Activated B cell treated with CpG ODN at 0.5 μM for 24 hours (primary cell): ENCODE data around the gene CDK19. TPM values are rescaled to one million over a fixed set of nuclear protein-coding genes. Genes with fewer than 3 reads are reported as not detected.

ENCODE experiments used
- ATAC-seq: fragments of 200-7000 bp; cut with Tn5 transposase; one replicate; pipeline ENCODE4 v1.10.0; 2021; ENCODE audit warnings: low read depth, mild to moderate bottlenecking, moderate library complexity
- CTCF ChIA-PET: fragments of 350-600 bp; sonication (Branson Sonifier 250); formaldehyde crosslinking; loops from one replicate; lab custom pipeline; 2021; ENCODE audit warnings: antibody characterized with exemption; lab: Charles Lee
- POLR2A ChIA-PET: fragments of 350-600 bp; sonication (Branson Sonifier 250); formaldehyde crosslinking; loops from one replicate; lab custom pipeline; 2021; ENCODE audit warnings: antibody characterized with exemption; lab: Charles Lee
- DNase-seq: peaks from one replicate; pipeline ENCODE4 v3.0.0; 2022
- H3K27ac Mint-ChIP-seq: one replicate; pipeline ENCODE4 v1.8.0; 2020; ENCODE audit warnings: mixed read lengths
- H3K27me3 Mint-ChIP-seq: one replicate; pipeline ENCODE4 v1.8.0; 2021; ENCODE audit warnings: mixed read lengths
- H3K36me3 Mint-ChIP-seq: one replicate; pipeline ENCODE4 v1.8.0; 2021; ENCODE audit warnings: low read depth, mixed read lengths
- H3K4me1 Mint-ChIP-seq: one replicate; pipeline ENCODE4 v1.8.0; 2021; ENCODE audit warnings: mixed read lengths
- H3K4me3 Mint-ChIP-seq: one replicate; pipeline ENCODE4 v1.8.0; 2020; ENCODE audit warnings: mild to moderate bottlenecking, mixed read lengths
- H3K9me3 Mint-ChIP-seq: one replicate; pipeline ENCODE4 v1.8.0; 2020; ENCODE audit warnings: mixed read lengths
- CTCF ChIP-seq: fragments of 200-600 bp; IDR thresholded peaks from one replicate; pipeline ENCODE4 v1.8.0; 2022; ENCODE audit warnings: antibody characterized with exemption, mild to moderate bottlenecking
- intact Hi-C: fragments of 100-400 bp; cut with micrococcal nuclease; formaldehyde crosslinking; loops from one replicate; pipeline ENCODE4 v1.15.1; 2024
- total RNA-seq: library from RNA; stranded (reverse); gene quantifications from 2 replicates; pipeline ENCODE4 v1.2.3, GENCODE V29; 2022

CDK19 gene
- total RNA-seq, 1 donor from 2014 or later, result 31.1 TPM

- DNase-seq, result no peak
- no peak for TF ChIP-seq CTCF
- Mint-ChIP-seq H3K4me1 (no peaks in the 10 kb centered on the region), H3K4me3 (no peak overlapping the region), H3K36me3 (peaks cover 50% of the 10 kb centered on the region), H3K27me3 (no peaks in the 10 kb centered on the region), H3K27ac (no peak overlapping the region), H3K9me3 (no peaks in the 10 kb centered on the region)
- ChIA-PET POLR2A (no interaction called here), CTCF (no interaction called here)
- intact Hi-C loops, result no loop called here
- no peak for ATAC-seq
Observed at GRCh38 chr6:110628330-110628729, 186.9 kb downstream of the CDK19 start.

- Mint-ChIP-seq H3K4me1 (no peaks in the 10 kb centered on the region), H3K27ac (no peak overlapping the region), H3K9me3 (no peaks in the 10 kb centered on the region), H3K36me3 (peaks cover 62% of the 10 kb centered on the region), H3K4me3 (no peak overlapping the region), H3K27me3 (no peaks in the 10 kb centered on the region)
- ChIA-PET CTCF (no interaction called here), POLR2A (no interaction called here)
- DNase-seq (no peak), ATAC-seq (no peak)
- no peak for TF ChIP-seq CTCF
- intact Hi-C loops, result no loop called here
Observed at GRCh38 chr6:110626442-110626841, 188.8 kb downstream of the CDK19 start.

- CTCF ChIA-PET, result no interaction called here
- no peak for TF ChIP-seq CTCF
- no peaks in the 10 kb centered on the region for H3K9me3 Mint-ChIP-seq
- no peak for ATAC-seq
- no peak overlapping the region for H3K4me3 Mint-ChIP-seq
- DNase-seq, result no peak
- no peaks in the 10 kb centered on the region for H3K27me3 Mint-ChIP-seq
- peaks cover 63% of the 10 kb centered on the region for H3K36me3 Mint-ChIP-seq
- intact Hi-C loops, result no loop called here
- H3K4me1 Mint-ChIP-seq, result no peaks in the 10 kb centered on the region
- H3K27ac Mint-ChIP-seq, result no peak overlapping the region
- POLR2A ChIA-PET, result no interaction called here
Observed at GRCh38 chr6:110625883-110626282, 189.4 kb downstream of the CDK19 start.

GRCh38 chr6:110622912-110623578 lies 192.2 kb downstream of the CDK19 start:
- Mint-ChIP-seq H3K27me3 (no peaks in the 10 kb centered on the region), H3K4me3 (no peak overlapping the region), H3K9me3 (no peaks in the 10 kb centered on the region), H3K4me1 (peaks cover 2% of the 10 kb centered on the region), H3K36me3 (peaks cover 75% of the 10 kb centered on the region), H3K27ac (no peak overlapping the region)
- no peak for ATAC-seq
- CTCF ChIA-PET, result interaction anchor here (0.8 kb wide), 1 partner anchor 10 kb away, joined by 3 read pairs; no protein-coding TSS in a partner anchor
- POLR2A ChIA-PET, result no interaction called here
- no peak for TF ChIP-seq CTCF
- intact Hi-C loops, result no loop called here
- no peak for DNase-seq

GRCh38 chr6:110621061-110621460 lies 194.2 kb downstream of the CDK19 start:
- CTCF ChIA-PET, result no interaction called here
- ATAC-seq, result no peak
- intact Hi-C loops, result no loop called here
- H3K36me3 Mint-ChIP-seq, result peaks cover 75% of the 10 kb centered on the region
- no peaks in the 10 kb centered on the region for H3K27me3 Mint-ChIP-seq
- TF ChIP-seq CTCF, result no peak
- POLR2A ChIA-PET, result no interaction called here
- no peak overlapping the region for H3K27ac Mint-ChIP-seq
- H3K9me3 Mint-ChIP-seq, result no peaks in the 10 kb centered on the region
- no peak for DNase-seq
- peaks cover 11% of the 10 kb centered on the region for H3K4me1 Mint-ChIP-seq
- no peak overlapping the region for H3K4me3 Mint-ChIP-seq
